SK-N-SH (cell line): ENCODE measurements around the gene CYP51A1. TPM values are rescaled to one million over a fixed set of nuclear protein-coding genes. Genes with fewer than 3 reads are reported as not detected.

Source experiments
- CTCF ChIA-PET: fragments of 300-600, 350-600 bp; formaldehyde crosslinking; extraction: SDS; loops from one replicate; lab custom pipeline; 2021; lab: Yijun Ruan, JAX
- POLR2A ChIA-PET: fragments of 350-600 bp; sonication (Branson Sonifier 250); formaldehyde crosslinking; extraction: SDS; loops from one replicate; lab custom pipeline; 2020; ENCODE audit warnings: antibody characterized with exemption, inconsistent platforms; lab: Yijun Ruan, JAX
- DNase-seq: peaks from one replicate; pipeline ENCODE4 v3.0.0; 2012
- H2AFZ ChIP-seq: fragments of 200-600 bp; sonication (generic); 2 replicates; pipeline ENCODE4 v1.8.1; 2016; ENCODE audit warnings: antibody characterized with exemption, mild to moderate bottlenecking, low read depth
- H3F3A ChIP-seq: fragments of 200-600 bp; sonication (generic); replicated peaks from 2 replicates; pipeline ENCODE3; 2016; ENCODE audit warnings: antibody characterized with exemption, mild to moderate bottlenecking; ENCODE audit not compliant: insufficient read depth
- H3K27ac ChIP-seq, 2 experiments: fragments of 200-500 bp in 1 of 2; fragments of 200-600 bp in 1 of 2; sonication (Bioruptor generic) in 1 of 2; sonication (generic), shearing (Covaris generic) in 1 of 2; 2 replicates each; pipeline versions ENCODE4 v1.5.1 to v1.6.1; 2014 to 2016; ENCODE audit warnings: low read depth in 2 of 2, inconsistent platforms in 1 of 2, low read length in 1 of 2, mild to moderate bottlenecking in 1 of 2, mixed read lengths in 1 of 2
- H3K27me3 ChIP-seq: fragments of 200-600 bp; sonication (generic), shearing (Covaris generic); 2 replicates; pipeline ENCODE4 v1.6.1; 2016; ENCODE audit warnings: mixed run types; ENCODE audit not compliant: insufficient read depth
- H3K36me3 ChIP-seq, 2 experiments: fragments of 200-500 bp in 1 of 2; fragments of 200-600 bp in 1 of 2; sonication (Bioruptor generic) in 1 of 2; sonication (generic) in 1 of 2; replicated peaks in 1 of 2; 2 replicates each; pipeline versions ENCODE3 to v1.5.1; 2014 to 2016; ENCODE audit warnings: low read length in 1 of 2, mild to moderate bottlenecking in 1 of 2; ENCODE audit not compliant: insufficient read depth in 2 of 2, control insufficient read depth in 1 of 2
- H3K4me1 ChIP-seq, 2 experiments: fragments of 200-500 bp in 1 of 2; fragments of 200-600 bp in 1 of 2; sonication (Bioruptor generic) in 1 of 2; sonication (generic), shearing (Covaris generic) in 1 of 2; 2 replicates each; pipeline versions ENCODE4 v1.5.1 to v1.6.1; 2014 to 2016; ENCODE audit warnings: low read depth in 1 of 2, low read length in 1 of 2, mixed run types in 1 of 2; ENCODE audit not compliant: insufficient read depth in 2 of 2, control insufficient read depth in 1 of 2
- H3K4me2 ChIP-seq: fragments of 200-600 bp; sonication (generic), shearing (Covaris generic); 2 replicates; pipeline ENCODE4 v1.6.1; 2017; ENCODE audit warnings: mixed run types
- H3K4me3 ChIP-seq, 2 experiments: fragments of 200-500 bp in 1 of 2; fragments of 200-600 bp in 1 of 2; sonication (Bioruptor generic) in 1 of 2; sonication (generic), shearing (Covaris generic) in 1 of 2; 2 replicates each; pipeline versions ENCODE4 v1.5.1 to v1.8.1; 2014 to 2016; ENCODE audit warnings: low read depth in 2 of 2, inconsistent platforms in 1 of 2, low read length in 1 of 2, mild to moderate bottlenecking in 1 of 2, mixed read lengths in 1 of 2, moderate library complexity in 1 of 2
- H3K79me2 ChIP-seq: fragments of 200-600 bp; sonication (generic); 2 replicates; pipeline ENCODE4 v1.8.1; 2017; ENCODE audit warnings: mild to moderate bottlenecking; ENCODE audit not compliant: insufficient read depth
- H3K9ac ChIP-seq: fragments of 200-600 bp; sonication (generic); 2 replicates; pipeline ENCODE4 v1.6.1; 2017; ENCODE audit warnings: mixed run types
- H3K9me2 ChIP-seq: fragments of 200-600 bp; sonication (generic); 2 replicates; pipeline ENCODE4 v1.6.1; 2017; ENCODE audit warnings: mixed run types
- H3K9me3 ChIP-seq: fragments of 200-600 bp; sonication (generic); 2 replicates; pipeline ENCODE4 v1.6.1; 2017; ENCODE audit warnings: mixed run types, mild to moderate bottlenecking, moderate library complexity
- H4K20me1 ChIP-seq: fragments of 200-600 bp; sonication (generic); 2 replicates; pipeline ENCODE4 v1.6.1; 2017; ENCODE audit warnings: mild to moderate bottlenecking, mixed run types; ENCODE audit not compliant: insufficient read depth
- CHD2 ChIP-seq: fragments of 150-350 bp; IDR thresholded peaks from 2 replicates; pipeline ENCODE4 v1.6.1; 2018; ENCODE audit warnings: low read length; ENCODE audit not compliant: partially characterized antibody
- EP300 ChIP-seq, 2 experiments: IDR thresholded peaks; 2 replicates each; pipeline versions ENCODE4 v1.4.0 to v1.6.1; 2012; ENCODE audit warnings: borderline replicate concordance in 1 of 2, low read depth in 1 of 2, low read length in 1 of 2
- EZH2phosphoT487 ChIP-seq: fragments of 200-600 bp; sonication (generic); IDR thresholded peaks from 2 replicates; pipeline ENCODE4 v1.6.1; 2017; ENCODE audit warnings: low read depth, mixed run types, mild to moderate bottlenecking, antibody characterized with exemption, moderate library complexity, borderline replicate concordance
- FOXM1 ChIP-seq: IDR thresholded peaks from 2 replicates; pipeline ENCODE4 v1.4.0; 2012; ENCODE audit warnings: low read depth, mild to moderate bottlenecking
- JUND ChIP-seq: IDR thresholded peaks from 2 replicates; pipeline ENCODE4 v1.4.0; 2012
- NFIC ChIP-seq: IDR thresholded peaks from 2 replicates; pipeline ENCODE4 v1.4.0; 2012; ENCODE audit warnings: borderline replicate concordance
- NRF1 ChIP-seq: IDR thresholded peaks from 2 replicates; pipeline ENCODE4 v1.6.1; 2012; ENCODE audit warnings: low read depth, mild to moderate bottlenecking, low read length
- POLR2AphosphoS5 ChIP-seq: IDR thresholded peaks from 2 replicates; pipeline ENCODE4 v1.6.1; 2012; ENCODE audit warnings: low read depth, low read length
- RAD21 ChIP-seq: IDR thresholded peaks from 2 replicates; pipeline ENCODE4 v1.6.1; 2012; ENCODE audit warnings: mild to moderate bottlenecking, low read length
- RFX5 ChIP-seq: IDR thresholded peaks from 2 replicates; pipeline ENCODE4 v1.6.1; 2012; ENCODE audit warnings: mild to moderate bottlenecking, improper control_type of control experiment, low read length
- SIN3A ChIP-seq: IDR thresholded peaks from 2 replicates; pipeline ENCODE4 v1.6.1; 2012; ENCODE audit warnings: low read depth, mild to moderate bottlenecking, low read length, moderate library complexity, borderline replicate concordance
- SMC3 ChIP-seq: IDR thresholded peaks from 2 replicates; pipeline ENCODE4 v1.6.1; 2012; ENCODE audit warnings: low read depth, low read length, improper control_type of control experiment
- TEAD4 ChIP-seq: IDR thresholded peaks from 2 replicates; pipeline ENCODE4 v1.4.0; 2012; ENCODE audit warnings: mild to moderate bottlenecking, borderline replicate concordance; ENCODE audit not compliant: insufficient read depth
- USF1 ChIP-seq: IDR thresholded peaks from 2 replicates; pipeline ENCODE4 v1.4.0; 2012; ENCODE audit warnings: low read depth, borderline replicate concordance
- USF2 ChIP-seq: fragments of 150-350 bp; IDR thresholded peaks from 2 replicates; pipeline ENCODE4 v1.6.1; 2017; ENCODE audit warnings: antibody characterized with exemption, low read length, low read depth, borderline replicate concordance
- WGBS: methylation state at CpG from one replicate; pipeline ENCODE4 v1.1.6; 2017; ENCODE audit warnings: low lambda C conversion rate; 5-methylcytosine and 5-hydroxymethylcytosine counted together
- polyA plus RNA-seq, 3 experiments: library from polyadenylated mRNA; depleted of rRNA; stranded (reverse); fragments of >200 nt; gene quantifications; 2 replicates each; pipeline ENCODE4 v1.2.3, GENCODE V29; 2012
- TF ChIP-seq, protein P1 (sequence below): IDR thresholded peaks from 2 replicates; pipeline ENCODE4 v1.4.0; 2012; ENCODE audit warnings: low read depth
- TF ChIP-seq, protein P2 (sequence below): IDR thresholded peaks from 2 replicates; pipeline ENCODE4; 2012
- TF ChIP-seq, protein P3 (sequence below): fragments of 150-350 bp; IDR thresholded peaks from 2 replicates; pipeline ENCODE4 v1.6.1; 2016; ENCODE audit warnings: mild to moderate bottlenecking, low read depth, low read length
- TF ChIP-seq, protein P4 (sequence below): fragments of 200-600 bp; sonication (generic); IDR thresholded peaks from 2 replicates; pipeline ENCODE4 v1.6.1; 2017; ENCODE audit warnings: antibody characterized with exemption, mild to moderate bottlenecking, moderate library complexity

Gene CYP51A1
- polyA plus RNA-seq, 1 of the 3 experiments (the other 2 are of a cell fraction), result 4.7 TPM

- Histone ChIP-seq H3F3A (peaks cover 11% of the 10 kb centered on the region), H3K36me3 (peaks cover 36 to 43% of the 10 kb centered on the region in 2 experiments), H3K9me2 (no peaks in the 10 kb centered on the region), H3K9ac (no peak overlapping the region), H3K4me2 (peak overlapping the region; percentile 72; the same call in 1 of the 2 replicates), H3K79me2 (peaks cover 38% of the 10 kb centered on the region), H3K27me3 (no peaks in the 10 kb centered on the region), H2AFZ (no peak overlapping the region), H3K27ac (no peak overlapping the region)
- POLR2A ChIA-PET, result interaction anchor here (0.6 kb wide), 1 partner anchor 253 kb away, joined by 3 read pairs; no protein-coding TSS in a partner anchor
- 87% methylated on average over 4 of the region's 4 CpGs for WGBS
- DNase-seq, result no peak
- TF ChIP-seq EZH2phosphoT487 (no peak), JUND (no peak), NFIC (no peak), POLR2AphosphoS5 (no peak), FOXM1 (no peak), EP300 (IDR thresholded peaks at IDR 0.05; ENCODE audit: borderline replicate concordance in 1 of 2, low read depth in 1 of 2, low read length in 1 of 2) (no peak), SMC3 (no peak), NRF1 (no peak), CHD2 (no peak), TEAD4 (no peak), USF1 (no peak), USF2 (no peak), RAD21 (no peak), RFX5 (no peak), SIN3A (no peak)
- TF ChIP-seq, protein P1, sequence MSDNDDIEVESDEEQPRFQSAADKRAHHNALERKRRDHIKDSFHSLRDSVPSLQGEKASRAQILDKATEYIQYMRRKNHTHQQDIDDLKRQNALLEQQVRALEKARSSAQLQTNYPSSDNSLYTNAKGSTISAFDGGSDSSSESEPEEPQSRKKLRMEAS, result no peak
- TF ChIP-seq, protein P2, sequence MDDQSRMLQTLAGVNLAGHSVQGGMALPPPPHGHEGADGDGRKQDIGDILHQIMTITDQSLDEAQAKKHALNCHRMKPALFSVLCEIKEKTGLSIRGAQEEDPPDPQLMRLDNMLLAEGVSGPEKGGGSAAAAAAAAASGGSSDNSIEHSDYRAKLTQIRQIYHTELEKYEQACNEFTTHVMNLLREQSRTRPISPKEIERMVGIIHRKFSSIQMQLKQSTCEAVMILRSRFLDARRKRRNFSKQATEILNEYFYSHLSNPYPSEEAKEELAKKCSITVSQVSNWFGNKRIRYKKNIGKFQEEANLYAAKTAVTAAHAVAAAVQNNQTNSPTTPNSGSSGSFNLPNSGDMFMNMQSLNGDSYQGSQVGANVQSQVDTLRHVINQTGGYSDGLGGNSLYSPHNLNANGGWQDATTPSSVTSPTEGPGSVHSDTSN, result no peak
- TF ChIP-seq, protein P3, sequence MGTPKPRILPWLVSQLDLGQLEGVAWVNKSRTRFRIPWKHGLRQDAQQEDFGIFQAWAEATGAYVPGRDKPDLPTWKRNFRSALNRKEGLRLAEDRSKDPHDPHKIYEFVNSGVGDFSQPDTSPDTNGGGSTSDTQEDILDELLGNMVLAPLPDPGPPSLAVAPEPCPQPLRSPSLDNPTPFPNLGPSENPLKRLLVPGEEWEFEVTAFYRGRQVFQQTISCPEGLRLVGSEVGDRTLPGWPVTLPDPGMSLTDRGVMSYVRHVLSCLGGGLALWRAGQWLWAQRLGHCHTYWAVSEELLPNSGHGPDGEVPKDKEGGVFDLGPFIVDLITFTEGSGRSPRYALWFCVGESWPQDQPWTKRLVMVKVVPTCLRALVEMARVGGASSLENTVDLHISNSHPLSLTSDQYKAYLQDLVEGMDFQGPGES, result no peak
- TF ChIP-seq, protein P4, sequence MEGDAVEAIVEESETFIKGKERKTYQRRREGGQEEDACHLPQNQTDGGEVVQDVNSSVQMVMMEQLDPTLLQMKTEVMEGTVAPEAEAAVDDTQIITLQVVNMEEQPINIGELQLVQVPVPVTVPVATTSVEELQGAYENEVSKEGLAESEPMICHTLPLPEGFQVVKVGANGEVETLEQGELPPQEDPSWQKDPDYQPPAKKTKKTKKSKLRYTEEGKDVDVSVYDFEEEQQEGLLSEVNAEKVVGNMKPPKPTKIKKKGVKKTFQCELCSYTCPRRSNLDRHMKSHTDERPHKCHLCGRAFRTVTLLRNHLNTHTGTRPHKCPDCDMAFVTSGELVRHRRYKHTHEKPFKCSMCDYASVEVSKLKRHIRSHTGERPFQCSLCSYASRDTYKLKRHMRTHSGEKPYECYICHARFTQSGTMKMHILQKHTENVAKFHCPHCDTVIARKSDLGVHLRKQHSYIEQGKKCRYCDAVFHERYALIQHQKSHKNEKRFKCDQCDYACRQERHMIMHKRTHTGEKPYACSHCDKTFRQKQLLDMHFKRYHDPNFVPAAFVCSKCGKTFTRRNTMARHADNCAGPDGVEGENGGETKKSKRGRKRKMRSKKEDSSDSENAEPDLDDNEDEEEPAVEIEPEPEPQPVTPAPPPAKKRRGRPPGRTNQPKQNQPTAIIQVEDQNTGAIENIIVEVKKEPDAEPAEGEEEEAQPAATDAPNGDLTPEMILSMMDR, result no peak
- TF ChIP-seq, all 33 proteins: peak for 0
- CTCF ChIA-PET, result interaction anchor here (0.7 to 3.6 kb wide), 10 partner anchors 8 to 550 kb away, joined by 3 to 24 read pairs (median 6); partner anchors contain the start of genes ANKIB1, KRIT1 and MTERF1
- H4K20me1 ChIP-seq, result no peaks in the 10 kb centered on the region
- no peaks in the 10 kb centered on the region for H3K9me3 ChIP-seq
- no peak overlapping the region for H3K4me3 ChIP-seq
- H3K4me1 ChIP-seq, result peaks cover 0 to 12% of the 10 kb centered on the region in 2 experiments; a peak in 3 of 4 replicates
Measured at GRCh38 chr7:92131764-92132330, 2.4 kb downstream of the CYP51A1 start.
